Tibial nerve (tissue), 3 donors: ENCODE data around the gene MTRFR.

Experiments
- CTCF ChIP-seq, 5 experiments: fragments of 200-600 bp in 3 of 5; fragments of 450-650 bp in 2 of 5; sonication (generic) in 3 of 5; IDR thresholded peaks; one replicate each; pipeline ENCODE4 v1.5.1; 2016 to 2019; ENCODE audit warnings: antibody characterized with exemption in 5 of 5, mild to moderate bottlenecking in 3 of 5, moderate library complexity in 2 of 5
- POLR2A ChIP-seq, 2 donors: fragments of 450-650 bp; IDR thresholded peaks; one replicate each; pipeline ENCODE4 v1.6.1; 2017; ENCODE audit warnings: antibody characterized with exemption in 2 of 2, mild to moderate bottlenecking in 2 of 2, moderate library complexity in 2 of 2

- TF ChIP-seq CTCF (IDR thresholded peaks at IDR 0.05), result no peak
- no peak for TF ChIP-seq POLR2A (IDR thresholded peaks at IDR 0.05)
Measured at GRCh38 chr12:123232472-123232806, 797 bp upstream of the MTRFR start.
